WTC11 (cell line): ENCODE measurements around the gene ZNF235.
"Not testable (repeated sequence)": the region's sequence is repeated elsewhere in the genome, so short reads cannot be mapped to it uniquely, and the experiment has no call there.

Source experiments
- ATF1 ChIP-seq: sonication (generic); formaldehyde crosslinking; IDR thresholded peaks from 2 replicates; pipeline ENCODE4 v1.8.1; 2023; ENCODE audit warnings: mild to moderate bottlenecking, moderate library complexity, missing genetic modification reagents
- ATF2 ChIP-seq: sonication (generic); formaldehyde crosslinking; IDR thresholded peaks from 2 replicates; pipeline ENCODE4 v1.8.1; 2022; ENCODE audit warnings: low read depth, missing genetic modification reagents, borderline replicate concordance
- CREM ChIP-seq: sonication (generic); formaldehyde crosslinking; IDR thresholded peaks from 2 replicates; pipeline ENCODE4 v1.8.1; 2022; ENCODE audit warnings: mild to moderate bottlenecking, missing genetic modification reagents, moderate library complexity
- CTCF ChIP-seq: fragments of 200-600 bp; IDR thresholded peaks from 2 replicates; pipeline ENCODE4 v1.8.0; 2022; ENCODE audit warnings: antibody characterized with exemption
- E2F4 ChIP-seq: sonication (generic); formaldehyde crosslinking; IDR thresholded peaks from 2 replicates; pipeline ENCODE4 v1.8.1; 2022; ENCODE audit warnings: low read depth, mild to moderate bottlenecking, moderate library complexity, missing genetic modification reagents, borderline replicate concordance
- TP53 ChIP-seq: sonication (generic); formaldehyde crosslinking; IDR thresholded peaks from 2 replicates; pipeline ENCODE4 v1.8.1; 2023; ENCODE audit warnings: mild to moderate bottlenecking, missing genetic modification reagents

GRCh38 chr19:44252332-44252731, 52.5 kb downstream of the ZNF235 start:
- not testable (repeated sequence) for TF ChIP-seq CTCF; CREM (CRISPR knock-in tag); ATF2 (CRISPR knock-in tag); ATF1 (CRISPR knock-in tag); TP53; E2F4 (CRISPR knock-in tag)
